Neutrophil (primary cell): ENCODE data around the gene SLC25A23.
"Not testable (repeated sequence)": the region's sequence is repeated elsewhere in the genome, so short reads cannot be mapped to it uniquely, and the experiment has no call there.

Experiments used
- H3K27ac ChIP-seq: fragments of 200-600 bp; sonication (generic); 2 replicates; pipeline ENCODE4 v1.5.1; 2016; ENCODE audit warnings: mild to moderate bottlenecking, moderate library complexity
- H3K27me3 ChIP-seq: fragments of 200-600 bp; sonication (generic); 2 replicates; pipeline ENCODE4 v1.6.0; 2016; ENCODE audit warnings: mild to moderate bottlenecking
- H3K36me3 ChIP-seq: fragments of 200-600 bp; sonication (generic); 2 replicates; pipeline ENCODE4 v1.5.1; 2017
- H3K4me1 ChIP-seq, 2 experiments: fragments of 200-600 bp in 1 of 2; sonication (generic) in 1 of 2; 1 replicate in 1 of 2; 2 replicates in 1 of 2; pipeline versions ENCODE4 v1.5.1 to v1.6.1; 2013 to 2016; ENCODE audit warnings: low read depth in 1 of 2, low read length in 1 of 2, mild to moderate bottlenecking in 1 of 2, moderate library complexity in 1 of 2; ENCODE audit not compliant: control insufficient read depth in 1 of 2, insufficient read depth in 1 of 2
- H3K4me3 ChIP-seq, 2 experiments: fragments of 200-600 bp in 1 of 2; sonication (generic) in 1 of 2; 1 replicate in 1 of 2; 2 replicates in 1 of 2; pipeline ENCODE4 v1.5.1; 2013 to 2016; ENCODE audit warnings: low read depth in 1 of 2, low read length in 1 of 2, mild to moderate bottlenecking in 1 of 2, moderate library complexity in 1 of 2
- H3K9me3 ChIP-seq: fragments of 200-600 bp; sonication (generic); 2 replicates; pipeline ENCODE4 v1.5.1; 2016
- TF ChIP-seq, protein P1 (sequence below): fragments of 200-600 bp; sonication (generic); IDR thresholded peaks from 2 replicates; pipeline ENCODE4 v1.5.1; 2016; ENCODE audit warnings: antibody characterized with exemption

Gene SLC25A23

DNA sequence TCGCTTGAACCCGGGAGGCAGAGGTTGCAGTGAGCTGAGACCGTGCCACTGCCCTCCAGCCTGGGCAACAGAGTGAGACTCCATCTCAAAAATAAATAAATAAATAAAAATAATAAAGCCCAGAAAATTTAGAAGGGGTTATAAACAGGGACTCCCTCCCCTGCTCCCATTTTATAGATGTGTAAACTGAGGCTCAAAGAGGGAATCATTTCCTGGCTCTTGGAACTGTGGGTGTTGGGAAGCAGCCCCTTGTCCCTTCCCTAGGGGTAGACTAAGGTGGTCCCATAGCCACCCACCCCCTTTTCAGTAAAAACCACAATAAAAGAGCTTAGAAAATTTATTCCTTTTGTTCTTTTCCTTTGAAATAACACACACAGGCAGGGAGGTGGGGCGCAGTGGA is 19.8 kb downstream of the SLC25A23 start:
- Histone ChIP-seq H3K4me3 (no peak overlapping the region), H3K9me3 (no peaks in the 10 kb centered on the region), H3K27ac (no peak overlapping the region), H3K27me3 (peaks cover 6% of the 10 kb centered on the region), H3K4me1 (no peaks in the 10 kb centered on the region), H3K36me3 (no peaks in the 10 kb centered on the region)
- TF ChIP-seq, protein P1, sequence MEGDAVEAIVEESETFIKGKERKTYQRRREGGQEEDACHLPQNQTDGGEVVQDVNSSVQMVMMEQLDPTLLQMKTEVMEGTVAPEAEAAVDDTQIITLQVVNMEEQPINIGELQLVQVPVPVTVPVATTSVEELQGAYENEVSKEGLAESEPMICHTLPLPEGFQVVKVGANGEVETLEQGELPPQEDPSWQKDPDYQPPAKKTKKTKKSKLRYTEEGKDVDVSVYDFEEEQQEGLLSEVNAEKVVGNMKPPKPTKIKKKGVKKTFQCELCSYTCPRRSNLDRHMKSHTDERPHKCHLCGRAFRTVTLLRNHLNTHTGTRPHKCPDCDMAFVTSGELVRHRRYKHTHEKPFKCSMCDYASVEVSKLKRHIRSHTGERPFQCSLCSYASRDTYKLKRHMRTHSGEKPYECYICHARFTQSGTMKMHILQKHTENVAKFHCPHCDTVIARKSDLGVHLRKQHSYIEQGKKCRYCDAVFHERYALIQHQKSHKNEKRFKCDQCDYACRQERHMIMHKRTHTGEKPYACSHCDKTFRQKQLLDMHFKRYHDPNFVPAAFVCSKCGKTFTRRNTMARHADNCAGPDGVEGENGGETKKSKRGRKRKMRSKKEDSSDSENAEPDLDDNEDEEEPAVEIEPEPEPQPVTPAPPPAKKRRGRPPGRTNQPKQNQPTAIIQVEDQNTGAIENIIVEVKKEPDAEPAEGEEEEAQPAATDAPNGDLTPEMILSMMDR: no peak

DNA sequence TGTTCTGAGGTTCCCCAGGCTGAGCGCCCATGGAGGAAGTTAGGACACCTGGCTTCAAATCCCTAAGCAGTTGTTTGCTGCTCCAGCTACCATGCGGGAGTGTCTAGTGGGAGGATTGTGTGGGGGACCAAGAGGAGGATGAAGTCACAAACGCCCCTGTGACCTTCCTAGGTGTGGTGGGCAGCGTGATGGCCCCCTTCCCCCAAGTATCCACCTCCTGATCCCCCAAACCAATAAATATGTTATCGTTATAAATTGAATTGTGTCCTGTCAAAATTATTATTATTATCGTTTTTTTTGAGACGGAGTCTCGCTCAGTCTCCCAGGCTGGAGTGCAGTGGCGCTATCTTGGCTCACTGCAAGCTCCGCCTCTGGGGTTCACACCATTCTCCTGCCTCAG is 25.9 kb downstream of the SLC25A23 start, which contains the start of gene SLC25A41:
SLC25A41 (minus strand) TSS at position 101 of the 400 bp plus-strand sequence; CDS start at position 31, 70 bp downstream.
- no peak within 1 kb of the TSS for H3K27ac ChIP-seq
- H3K36me3 ChIP-seq: no peaks in the 10 kb centered on the region
- TF ChIP-seq, protein P1: no peak
- H3K27me3 ChIP-seq: peaks cover 3% of the 10 kb centered on the region
- H3K4me1 ChIP-seq: peaks cover 5 to 6% of the 10 kb centered on the region in 2 experiments
- no peak within 1 kb of the TSS for H3K4me3 ChIP-seq
- no peaks in the 10 kb centered on the region for H3K9me3 ChIP-seq

DNA sequence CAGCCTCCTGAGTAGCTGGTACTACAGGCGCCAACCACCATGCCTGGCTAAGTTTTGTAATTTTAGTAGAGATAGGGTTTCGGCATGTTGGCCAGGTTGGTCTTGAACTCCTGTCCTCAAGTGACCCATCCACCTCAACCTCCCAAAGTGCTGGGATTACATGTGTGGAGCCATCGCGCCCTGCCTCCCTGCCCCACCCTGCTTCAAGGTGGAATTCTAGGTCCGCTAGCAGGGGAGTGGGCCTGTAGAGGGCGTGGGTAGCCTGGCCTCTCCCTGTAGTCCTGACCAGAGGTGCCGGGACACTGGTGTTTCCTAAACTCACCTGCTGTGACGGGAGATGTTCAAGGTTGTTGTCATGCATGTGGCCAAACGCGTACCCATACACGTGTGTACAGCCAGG is 26.4 kb downstream of the SLC25A23 start:
- no peaks in the 10 kb centered on the region for H3K36me3 ChIP-seq
- no peaks in the 10 kb centered on the region for H3K27me3 ChIP-seq
- H3K4me3 ChIP-seq: no peak overlapping the region
- TF ChIP-seq, protein P1: no peak
- H3K27ac ChIP-seq: no peak overlapping the region
- H3K4me1 ChIP-seq: peaks cover 5 to 6% of the 10 kb centered on the region in 2 experiments
- H3K9me3 ChIP-seq: no peaks in the 10 kb centered on the region

DNA sequence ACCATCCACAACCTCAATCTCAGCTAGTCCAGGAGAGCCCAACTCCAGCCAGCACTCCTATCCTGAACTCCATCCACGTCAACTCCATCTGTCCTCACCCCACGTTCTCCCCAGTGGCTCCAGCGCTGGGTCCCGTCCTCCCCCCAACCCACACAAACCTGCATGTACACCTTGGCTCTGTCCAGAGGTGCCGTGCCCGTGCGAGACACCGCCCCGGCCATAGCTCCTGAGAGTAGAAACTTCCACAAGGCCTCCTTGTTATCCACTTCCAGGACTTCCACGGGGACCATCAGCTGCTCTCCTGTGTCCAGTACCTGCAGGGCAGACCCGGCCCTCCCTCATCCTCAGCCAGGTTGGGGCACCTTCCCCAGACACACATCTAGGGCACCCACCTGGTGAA is 27.7 kb downstream of the SLC25A23 start:
- no peaks in the 10 kb centered on the region for H3K27me3 ChIP-seq
- H3K4me3 ChIP-seq: no peak overlapping the region
- TF ChIP-seq, protein P1: no peak
- H3K36me3 ChIP-seq: no peaks in the 10 kb centered on the region
- peaks cover 5 to 6% of the 10 kb centered on the region in 2 experiments for H3K4me1 ChIP-seq
- no peak overlapping the region for H3K27ac ChIP-seq
- no peaks in the 10 kb centered on the region for H3K9me3 ChIP-seq

DNA sequence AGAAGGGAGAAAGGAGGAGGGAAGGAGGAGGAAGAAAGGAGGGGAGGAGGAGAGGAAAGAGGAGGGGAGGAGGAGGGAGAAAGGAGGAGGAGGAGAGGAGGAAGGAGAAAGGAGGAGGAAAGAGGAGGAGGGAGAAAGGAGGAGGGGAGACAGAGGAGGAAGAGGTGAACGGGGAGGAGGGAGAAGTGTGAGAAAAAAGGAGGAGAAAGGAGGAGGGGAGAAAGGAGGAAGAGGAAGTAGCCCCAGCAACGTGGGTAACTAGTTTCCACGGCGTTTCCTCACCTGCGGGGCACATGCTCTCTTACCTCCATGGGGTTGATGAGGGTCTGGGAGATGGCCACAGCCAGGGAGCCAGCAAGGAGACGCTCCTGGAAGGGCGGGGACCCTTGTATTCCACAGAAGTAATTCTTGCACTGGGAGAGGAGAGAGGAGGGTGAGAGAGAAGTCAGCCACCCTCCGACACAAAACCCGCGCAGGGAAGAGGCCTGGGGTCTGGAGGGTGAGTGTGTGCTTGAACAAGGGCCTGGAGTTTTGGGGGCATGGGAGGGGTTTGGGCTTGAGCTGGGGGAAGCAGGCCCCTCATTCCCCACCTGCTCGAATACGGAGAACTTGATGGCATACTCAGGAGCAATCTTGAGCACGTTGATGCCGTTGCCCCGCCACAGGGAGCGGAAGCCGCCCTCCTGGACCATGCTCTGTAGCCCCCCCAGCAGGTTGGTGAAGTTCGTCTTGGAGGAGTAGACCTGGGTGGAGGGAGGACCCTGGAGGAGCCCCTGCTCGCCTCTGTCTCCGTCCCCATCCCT is 30.0 kb downstream of the SLC25A23 start:
- Histone ChIP-seq H3K27ac (no peak overlapping the region), H3K4me1 (peaks cover 12 to 14% of the 10 kb centered on the region in 2 experiments), H3K4me3 (no peak overlapping the region), H3K36me3 (no peaks in the 10 kb centered on the region), H3K27me3 (no peaks in the 10 kb centered on the region), H3K9me3 (no peaks in the 10 kb centered on the region)
- TF ChIP-seq, protein P1: no peak

DNA sequence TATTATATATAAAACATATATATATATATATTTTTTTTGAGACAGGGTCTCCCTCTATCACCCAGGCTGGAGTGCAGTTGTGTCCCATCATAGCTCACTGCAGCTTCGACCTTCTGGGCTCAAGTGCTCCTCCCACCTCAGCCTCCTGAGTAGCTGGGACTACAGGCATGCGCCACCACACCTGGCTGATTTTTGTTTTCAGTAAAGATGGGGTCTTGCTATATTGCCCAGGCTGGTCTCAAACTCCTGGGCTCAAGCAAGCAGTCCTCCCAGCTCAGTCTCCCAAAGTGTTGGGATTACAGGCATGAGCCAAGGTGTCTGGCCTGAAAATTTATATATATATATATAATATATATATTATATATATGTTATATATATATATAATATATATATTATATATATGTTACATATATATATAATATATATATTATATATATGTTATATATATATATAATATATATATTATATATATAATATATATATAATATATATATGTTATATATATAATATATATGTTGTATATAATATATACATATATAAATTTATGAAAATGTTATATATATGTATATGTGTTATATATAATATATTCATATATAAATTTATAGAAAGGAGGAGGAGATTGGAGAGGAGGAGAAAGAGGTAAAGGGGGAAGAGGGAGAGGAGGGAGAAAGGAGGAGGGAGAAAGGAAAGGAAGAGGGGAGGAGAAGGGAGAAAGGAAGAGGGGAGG is 30.7 kb downstream of the SLC25A23 start:
- not testable (repeated sequence) for H3K9me3 ChIP-seq, H3K4me3 ChIP-seq, H3K27me3 ChIP-seq, H3K36me3 ChIP-seq, H3K27ac ChIP-seq
- H3K4me1 ChIP-seq: peaks cover 14 to 16% of the 10 kb centered on the region in 2 experiments
